SH-SY5Y (cell line): ENCODE data around the gene PEA15.

ENCODE experiments used
- GATA2 ChIP-seq: IDR thresholded peaks from 2 replicates; pipeline ENCODE4 v1.6.1; 2011; ENCODE audit warnings: mild to moderate bottlenecking, low read depth, low read length
- GATA3 ChIP-seq: IDR thresholded peaks from 2 replicates; pipeline ENCODE4 v1.6.1; 2011; ENCODE audit warnings: low read depth, mild to moderate bottlenecking, low read length, moderate library complexity

DNA sequence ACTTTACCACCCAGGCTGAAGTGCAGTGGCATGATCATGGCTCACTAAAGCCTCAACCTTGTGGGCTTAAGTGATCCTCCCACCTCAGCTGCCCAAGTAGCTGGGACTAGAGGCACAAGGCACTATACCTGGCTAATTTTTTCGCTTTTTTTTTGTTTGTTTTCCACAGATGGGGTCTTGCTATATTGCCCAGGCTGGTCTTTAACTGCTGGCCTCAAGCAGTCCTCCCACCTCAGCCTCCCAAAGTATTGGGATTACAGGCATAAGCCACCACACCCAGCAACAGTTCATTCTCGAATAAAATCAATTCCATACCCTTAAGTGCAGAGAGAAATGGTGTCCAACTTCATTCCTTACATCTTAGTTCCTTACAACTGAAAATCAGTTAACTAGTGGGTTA, 32.4 kb downstream of the PEA15 start:
- no peak for TF ChIP-seq GATA2
- no peak for TF ChIP-seq GATA3
